H9 (cell line): ENCODE data around the gene INSYN1. TPM values are rescaled to one million over a fixed set of nuclear protein-coding genes. Genes with fewer than 3 reads are reported as not detected.

ENCODE experiments used
- DNase-seq: peaks from one replicate; pipeline ENCODE4 v3.0.0-alpha.2; 2017
- H2AFZ ChIP-seq: one replicate; pipeline ENCODE4 v1.6.1; 2013; ENCODE audit warnings: mild to moderate bottlenecking, low read length, control low read depth, moderate library complexity
- H2AK5ac ChIP-seq: 2 replicates; pipeline ENCODE4 v1.6.1; 2013; ENCODE audit warnings: low read length, control low read depth, mixed read lengths; ENCODE audit not compliant: insufficient read length
- H2BK120ac ChIP-seq: one replicate; pipeline ENCODE4 v1.6.1; 2013; ENCODE audit warnings: low read depth, mild to moderate bottlenecking, low read length, control low read depth, inconsistent platforms; ENCODE audit not compliant: poor library complexity, severe bottlenecking
- H2BK12ac ChIP-seq: 2 replicates; pipeline ENCODE4 v1.6.1; 2013; ENCODE audit warnings: low read length, control low read depth, mixed read lengths, low read depth; ENCODE audit not compliant: insufficient read length
- H2BK15ac ChIP-seq: 2 replicates; pipeline ENCODE4 v1.6.1; 2013; ENCODE audit warnings: low read depth, low read length, control low read depth
- H2BK20ac ChIP-seq: one replicate; pipeline ENCODE4 v1.6.1; 2013; ENCODE audit warnings: low read depth, mild to moderate bottlenecking, low read length, control low read depth, inconsistent platforms; ENCODE audit not compliant: poor library complexity, severe bottlenecking
- H2BK5ac ChIP-seq: 2 replicates; pipeline ENCODE4 v1.6.1; 2013; ENCODE audit warnings: low read length, control low read depth, mixed read lengths; ENCODE audit not compliant: insufficient read length
- H3K14ac ChIP-seq: 2 replicates; pipeline ENCODE4 v1.6.1; 2013; ENCODE audit warnings: low read length, control low read depth; ENCODE audit not compliant: insufficient read depth
- H3K18ac ChIP-seq: 2 replicates; pipeline ENCODE4 v1.6.1; 2013; ENCODE audit warnings: low read depth, mild to moderate bottlenecking, mixed read lengths, low read length, control low read depth; ENCODE audit not compliant: insufficient read length
- H3K23ac ChIP-seq: 2 replicates; pipeline ENCODE4 v1.6.1; 2013; ENCODE audit warnings: low read length, control low read depth, mixed read lengths, low read depth; ENCODE audit not compliant: insufficient read length
- H3K23me2 ChIP-seq: 2 replicates; pipeline ENCODE4 v1.6.1; 2013; ENCODE audit warnings: low read depth, mild to moderate bottlenecking, mixed read lengths, low read length, control low read depth; ENCODE audit not compliant: insufficient read length, poor library complexity, severe bottlenecking
- H3K27ac ChIP-seq: 2 replicates; pipeline ENCODE4 v1.5.1; 2013; ENCODE audit warnings: low read length, control low read depth, mixed read lengths, low read depth; ENCODE audit not compliant: insufficient read length
- H3K27me3 ChIP-seq: 2 replicates; pipeline ENCODE4 v1.6.1; 2013; ENCODE audit warnings: low read length, control low read depth, inconsistent platforms; ENCODE audit not compliant: insufficient read depth
- H3K4ac ChIP-seq: 2 replicates; pipeline ENCODE4 v1.6.1; 2013; ENCODE audit warnings: low read depth, mild to moderate bottlenecking, control low read depth, inconsistent platforms, low read length, moderate library complexity
- H3K4me1 ChIP-seq: 2 replicates; pipeline ENCODE4 v1.6.1; 2013; ENCODE audit warnings: low read length, control low read depth, inconsistent platforms; ENCODE audit not compliant: insufficient read depth
- H3K4me2 ChIP-seq: 2 replicates; pipeline ENCODE4 v1.6.1; 2013; ENCODE audit warnings: low read length, control low read depth, mixed read lengths; ENCODE audit not compliant: insufficient read length, insufficient read depth
- H3K56ac ChIP-seq: 2 replicates; pipeline ENCODE4 v1.6.1; 2013; ENCODE audit warnings: low read depth, mild to moderate bottlenecking, mixed read lengths, low read length, control low read depth; ENCODE audit not compliant: insufficient read length
- H3K79me1 ChIP-seq: 2 replicates; pipeline ENCODE4 v1.6.1; 2013; ENCODE audit warnings: low read depth, mild to moderate bottlenecking, moderate library complexity, low read length, control low read depth, inconsistent platforms; ENCODE audit not compliant: insufficient read depth, poor library complexity, severe bottlenecking
- H3K79me2 ChIP-seq: 2 replicates; pipeline ENCODE4 v1.6.1; 2013; ENCODE audit warnings: low read length, control low read depth, inconsistent platforms; ENCODE audit not compliant: insufficient read depth
- H3K9ac ChIP-seq: 2 replicates; pipeline ENCODE4 v1.6.1; 2013; ENCODE audit warnings: low read length, control low read depth, mixed read lengths; ENCODE audit not compliant: insufficient read length; ENCODE audit errors: extremely low read depth
- H3K9me3 ChIP-seq: one replicate; pipeline ENCODE4 v1.6.1; 2013; ENCODE audit warnings: low read depth, low read length, inconsistent platforms; ENCODE audit not compliant: control insufficient read depth
- H3T11ph ChIP-seq: one replicate; pipeline ENCODE4 v1.6.1; 2013; ENCODE audit warnings: mild to moderate bottlenecking, low read length, control low read depth, inconsistent platforms
- H4K20me1 ChIP-seq: one replicate; pipeline ENCODE4 v1.6.1; 2013; ENCODE audit not compliant: control insufficient read depth, insufficient read length, insufficient read depth
- H4K5ac ChIP-seq: 2 replicates; pipeline ENCODE4 v1.6.1; 2013; ENCODE audit warnings: low read depth, mild to moderate bottlenecking, mixed read lengths, low read length, control low read depth; ENCODE audit not compliant: insufficient read length
- H4K8ac ChIP-seq: replicated peaks from 2 replicates; pipeline ENCODE4 v1.6.1; 2013; ENCODE audit warnings: low read length, control low read depth, mixed read lengths, low read depth; ENCODE audit not compliant: insufficient read length
- H4K91ac ChIP-seq: 2 replicates; pipeline ENCODE4 v1.6.1; 2013; ENCODE audit warnings: low read depth, mild to moderate bottlenecking, moderate library complexity, mixed read lengths, low read length, control low read depth; ENCODE audit not compliant: insufficient read length
- H3K27ac Mint-ChIP-seq, 3 experiments: 2 replicates in 2 of 3; 3 replicates in 1 of 3; pipeline ENCODE4 v1.8.0; 2020 to 2021; ENCODE audit warnings: mixed read lengths in 3 of 3, mild to moderate bottlenecking in 1 of 3, moderate library complexity in 1 of 3
- H3K27me3 Mint-ChIP-seq: 2 replicates; pipeline ENCODE4 v1.8.0; 2021; ENCODE audit warnings: low read depth, mild to moderate bottlenecking, moderate library complexity, mixed read lengths
- H3K36me3 Mint-ChIP-seq, 3 experiments: 2 replicates in 2 of 3; 3 replicates in 1 of 3; pipeline ENCODE4 v1.8.0; 2020 to 2021; ENCODE audit warnings: low read depth in 3 of 3, mixed read lengths in 3 of 3; ENCODE audit not compliant: insufficient read depth in 1 of 3
- H3K4me1 Mint-ChIP-seq, 2 experiments: 2 replicates each; pipeline ENCODE4 v1.8.0; 2020; ENCODE audit warnings: mixed read lengths in 2 of 2
- H3K4me3 Mint-ChIP-seq, 2 experiments: 2 replicates in 1 of 2; 3 replicates in 1 of 2; pipeline ENCODE4 v1.8.0; 2020 to 2021; ENCODE audit warnings: mild to moderate bottlenecking in 2 of 2, mixed read lengths in 2 of 2, moderate library complexity in 1 of 2
- H3K9me3 Mint-ChIP-seq, 2 experiments: 2 replicates in 1 of 2; 3 replicates in 1 of 2; pipeline ENCODE4 v1.8.0; 2020; ENCODE audit warnings: mild to moderate bottlenecking in 2 of 2, mixed read lengths in 2 of 2, moderate library complexity in 1 of 2
- WGBS: extraction: QIAGEN DNeasy Blood & Tissue Kit; methylation state at CpG from one replicate; pipeline ENCODE4 v1.1.7; 2013; ENCODE audit warnings: missing lambda C conversion rate, low lambda C conversion rate, mixed read lengths; ENCODE audit not compliant: insufficient read length; ENCODE audit errors: extremely low coverage; 5-methylcytosine and 5-hydroxymethylcytosine counted together
- total RNA-seq: library from RNA; stranded (reverse); gene quantifications from 2 replicates; pipeline ENCODE4 v1.2.1, GENCODE V29; 2021
- TF ChIP-seq, protein P1 (sequence below): fragments of 200-600 bp; sonication (generic); conservative IDR thresholded peaks from 3 replicates; pipeline ENCODE4 v1.8.0; 2021; ENCODE audit warnings: antibody characterized with exemption, mild to moderate bottlenecking

Gene INSYN1
- total RNA-seq, 1 experiment from 2014 or later, result 1.9 TPM

DNA sequence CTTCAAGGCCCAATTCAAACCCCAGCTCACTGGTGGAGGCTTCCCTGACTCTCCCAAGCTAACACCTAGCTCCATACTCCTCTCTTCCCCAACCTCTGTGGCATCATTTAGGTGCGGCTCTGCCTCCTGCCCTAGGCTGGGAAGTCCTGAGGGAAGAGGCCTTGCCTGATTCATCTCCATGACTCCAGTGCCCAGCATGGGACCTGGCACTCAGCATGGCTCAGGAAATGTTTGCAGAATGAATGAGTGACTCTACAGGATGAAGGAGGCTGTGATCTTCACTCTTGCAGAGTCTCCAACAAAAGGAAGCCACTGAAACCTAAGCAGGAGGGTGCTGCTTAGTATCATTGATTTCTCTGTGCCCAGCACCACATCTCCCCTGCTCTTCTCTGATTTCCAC, 34.5 kb upstream of the INSYN1 start:
- H4K5ac ChIP-seq, result no peak overlapping the region
- no peak overlapping the region for H3K4me2 ChIP-seq

More for the DNA sequence above, 34.5 kb upstream of the INSYN1 start:
- Histone ChIP-seq H3T11ph (no peak overlapping the region), H3K4ac (no peak overlapping the region), H4K8ac (no peak overlapping the region), H3K23ac (no peak overlapping the region), H2BK5ac (no peak overlapping the region), H3K18ac (peak overlapping the region; percentile 0), H2AK5ac (no peak overlapping the region), H3K9me3 (no peaks in the 10 kb centered on the region), H2BK15ac (no peak overlapping the region), H4K91ac (no peak overlapping the region), H3K56ac (no peak overlapping the region), H3K9ac (no peak overlapping the region), H3K27me3 (no peaks in the 10 kb centered on the region), H4K20me1 (no peaks in the 10 kb centered on the region), H3K27ac (no peak overlapping the region), H3K14ac (no peak overlapping the region; the same call in 1 of the 2 replicates), H2BK120ac (no peak overlapping the region), H3K23me2 (no peaks in the 10 kb centered on the region), H3K4me1 (peaks cover 19% of the 10 kb centered on the region; the same call in 1 of the 2 replicates), H2AFZ (no peak overlapping the region), H3K79me1 (no peaks in the 10 kb centered on the region), H3K79me2 (no peaks in the 10 kb centered on the region), H2BK12ac (no peak overlapping the region), H2BK20ac (no peak overlapping the region)
- TF ChIP-seq, protein P1, sequence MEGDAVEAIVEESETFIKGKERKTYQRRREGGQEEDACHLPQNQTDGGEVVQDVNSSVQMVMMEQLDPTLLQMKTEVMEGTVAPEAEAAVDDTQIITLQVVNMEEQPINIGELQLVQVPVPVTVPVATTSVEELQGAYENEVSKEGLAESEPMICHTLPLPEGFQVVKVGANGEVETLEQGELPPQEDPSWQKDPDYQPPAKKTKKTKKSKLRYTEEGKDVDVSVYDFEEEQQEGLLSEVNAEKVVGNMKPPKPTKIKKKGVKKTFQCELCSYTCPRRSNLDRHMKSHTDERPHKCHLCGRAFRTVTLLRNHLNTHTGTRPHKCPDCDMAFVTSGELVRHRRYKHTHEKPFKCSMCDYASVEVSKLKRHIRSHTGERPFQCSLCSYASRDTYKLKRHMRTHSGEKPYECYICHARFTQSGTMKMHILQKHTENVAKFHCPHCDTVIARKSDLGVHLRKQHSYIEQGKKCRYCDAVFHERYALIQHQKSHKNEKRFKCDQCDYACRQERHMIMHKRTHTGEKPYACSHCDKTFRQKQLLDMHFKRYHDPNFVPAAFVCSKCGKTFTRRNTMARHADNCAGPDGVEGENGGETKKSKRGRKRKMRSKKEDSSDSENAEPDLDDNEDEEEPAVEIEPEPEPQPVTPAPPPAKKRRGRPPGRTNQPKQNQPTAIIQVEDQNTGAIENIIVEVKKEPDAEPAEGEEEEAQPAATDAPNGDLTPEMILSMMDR, result no peak
- Mint-ChIP-seq H3K4me3 (peak overlapping the region in 1 of 2 experiments; percentile 3; a peak in 1 of 5 replicates), H3K27me3 (peaks cover 5% of the 10 kb centered on the region), H3K9me3 (no peaks in the 10 kb centered on the region), H3K27ac (peak overlapping the region in 1 of 3 experiments; percentile 90; a peak in 2 of 7 replicates), H3K4me1 (peaks cover 50 to 54% of the 10 kb centered on the region in 2 experiments), H3K36me3 (no peaks in the 10 kb centered on the region)
- DNase-seq, result no peak
- no CpG with 5 or more reads among the region's 1 CpG for WGBS
